Stimulated activated CD4-positive, alpha-beta T cell treated with anti-CD3 and anti-CD28 coated beads, Interleukin-12 subunit alpha, Interleukin-12 subunit beta, amount 100 ng/mL, for 24 hours (primary cell): ENCODE data around the gene YPEL4.

Source experiments
- DNase-seq, 2 experiments: peaks; one replicate each; pipeline ENCODE4 v3.0.0-alpha.2; 2020; ENCODE audit warnings: low read depth in 2 of 2

The YPEL4 gene

DNA sequence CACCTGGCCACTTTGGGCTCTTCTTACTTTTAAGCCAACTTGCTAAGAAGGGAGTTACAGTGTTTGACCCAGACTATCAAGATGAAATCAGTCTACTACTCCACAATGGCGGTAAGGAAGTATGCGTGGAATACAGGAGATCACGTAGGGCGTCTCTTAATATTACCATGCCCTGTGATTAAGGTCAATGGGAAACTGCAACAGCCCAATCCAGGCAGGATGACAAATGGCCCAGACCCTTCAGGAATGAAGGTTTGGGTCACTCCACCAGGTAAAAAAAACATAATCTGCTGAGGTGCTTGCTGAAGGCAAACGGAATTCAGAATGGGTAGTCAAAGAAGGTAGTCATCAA is 1.0 kb upstream of the YPEL4 start:
- DNase-seq: no peak

- no peak for DNase-seq
Observed at GRCh38 chr11:57648801-57649735, 644 bp downstream of the YPEL4 start.

GRCh38 chr11:57647960-57648800 is 1.5 kb downstream of the YPEL4 start:
- DNase-seq: no peak

DNA sequence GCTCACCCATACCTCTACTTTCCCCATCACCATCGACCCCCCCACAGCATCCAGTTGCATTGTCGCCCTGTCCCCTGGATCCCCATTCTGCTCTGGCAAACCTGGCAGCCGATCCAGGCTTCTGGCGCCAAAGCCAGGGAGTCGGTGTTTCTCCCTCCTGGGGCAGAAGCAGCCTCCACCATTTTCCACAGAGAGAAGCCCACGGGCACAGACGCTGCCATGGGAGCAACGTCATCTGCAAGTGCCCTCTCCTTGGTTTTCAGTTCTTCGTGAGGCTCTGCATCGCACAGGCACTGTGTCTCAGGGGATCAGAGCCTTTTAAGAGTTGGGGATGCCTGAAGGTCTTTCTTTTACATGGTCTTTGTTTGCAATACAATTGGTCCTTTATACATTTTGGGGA is 2.3 kb downstream of the YPEL4 start:
- no peak for DNase-seq

DNA sequence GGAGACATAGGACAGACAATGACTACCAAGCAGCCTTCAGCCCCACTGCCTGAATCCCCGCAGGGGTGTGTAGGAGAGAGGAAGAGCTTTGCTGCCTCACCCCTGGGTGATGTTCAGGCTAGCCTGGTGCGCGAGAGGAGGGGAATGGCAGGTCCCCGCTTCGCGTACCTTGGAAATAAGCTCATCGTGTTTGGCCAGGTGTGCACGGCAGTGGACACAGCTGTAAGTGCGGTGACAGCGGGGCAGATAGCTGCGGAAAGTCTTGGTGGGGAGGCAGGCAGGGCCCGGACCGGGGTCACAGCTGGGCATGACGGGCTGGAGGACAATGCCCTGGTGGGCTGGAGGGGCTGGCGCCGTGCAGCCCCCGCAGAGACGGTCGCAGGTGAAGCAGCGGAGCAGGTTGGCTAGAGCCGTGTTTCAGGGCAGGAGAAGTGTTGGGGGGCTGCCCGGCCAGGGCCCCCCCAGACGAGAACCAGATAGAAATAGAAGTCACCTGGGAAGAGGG is 2.9 kb downstream of the YPEL4 start:
- no peak for DNase-seq

GRCh38 chr11:57646194-57646798 is 3.4 kb downstream of the YPEL4 start:
- DNase-seq: no peak

GRCh38 chr11:57645689-57646085 is 4.0 kb downstream of the YPEL4 start:
- DNase-seq: no peak

DNA sequence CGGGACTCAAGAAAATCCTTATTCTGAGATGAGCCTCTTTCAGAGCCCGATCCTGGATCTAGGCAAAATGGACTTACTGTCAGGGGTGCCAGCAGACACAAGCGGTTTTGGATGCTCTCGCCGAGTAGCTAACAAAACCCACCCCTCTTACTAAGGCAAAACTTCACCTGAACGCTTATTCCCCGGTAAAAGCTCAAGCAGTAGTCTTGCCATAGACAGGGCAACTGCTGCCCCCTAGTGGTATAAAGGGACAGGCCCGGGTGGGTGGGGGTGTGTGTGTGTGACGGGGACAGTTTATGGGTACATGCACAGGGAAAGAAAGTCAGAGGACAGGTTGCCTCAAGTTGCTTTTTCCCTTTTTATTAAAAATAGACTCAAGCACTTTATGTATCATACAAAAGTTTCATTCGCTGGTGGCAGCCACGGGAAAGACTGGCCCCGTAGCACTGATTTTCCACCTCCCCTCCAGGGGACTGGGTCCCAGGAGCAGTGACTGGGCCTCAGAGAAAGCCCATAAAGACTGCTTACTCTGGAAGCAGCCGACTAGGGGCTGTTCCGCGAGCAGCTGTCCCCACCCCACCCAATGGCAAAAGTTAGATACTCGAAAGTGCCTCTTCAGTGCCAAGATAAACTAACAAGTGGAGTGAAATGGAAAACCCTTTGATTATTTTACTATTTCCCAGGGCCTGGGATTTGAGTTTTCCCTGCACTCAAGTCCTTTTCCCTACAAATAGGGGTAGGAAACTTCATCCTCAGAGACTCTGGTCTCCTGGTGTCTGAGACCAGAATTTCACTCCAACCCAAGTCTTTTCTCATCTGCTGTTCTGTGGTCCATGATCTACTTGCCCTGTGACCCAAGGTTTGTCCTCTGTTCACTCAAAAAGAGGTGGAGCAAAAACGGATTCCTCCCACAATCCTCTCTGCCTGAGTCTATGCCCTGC is 4.7 kb downstream of the YPEL4 start:
- peak; percentile 67 to 86 for DNase-seq

GRCh38 chr11:57643802-57644201 is 5.9 kb downstream of the YPEL4 start:
- no peak for DNase-seq

DNA sequence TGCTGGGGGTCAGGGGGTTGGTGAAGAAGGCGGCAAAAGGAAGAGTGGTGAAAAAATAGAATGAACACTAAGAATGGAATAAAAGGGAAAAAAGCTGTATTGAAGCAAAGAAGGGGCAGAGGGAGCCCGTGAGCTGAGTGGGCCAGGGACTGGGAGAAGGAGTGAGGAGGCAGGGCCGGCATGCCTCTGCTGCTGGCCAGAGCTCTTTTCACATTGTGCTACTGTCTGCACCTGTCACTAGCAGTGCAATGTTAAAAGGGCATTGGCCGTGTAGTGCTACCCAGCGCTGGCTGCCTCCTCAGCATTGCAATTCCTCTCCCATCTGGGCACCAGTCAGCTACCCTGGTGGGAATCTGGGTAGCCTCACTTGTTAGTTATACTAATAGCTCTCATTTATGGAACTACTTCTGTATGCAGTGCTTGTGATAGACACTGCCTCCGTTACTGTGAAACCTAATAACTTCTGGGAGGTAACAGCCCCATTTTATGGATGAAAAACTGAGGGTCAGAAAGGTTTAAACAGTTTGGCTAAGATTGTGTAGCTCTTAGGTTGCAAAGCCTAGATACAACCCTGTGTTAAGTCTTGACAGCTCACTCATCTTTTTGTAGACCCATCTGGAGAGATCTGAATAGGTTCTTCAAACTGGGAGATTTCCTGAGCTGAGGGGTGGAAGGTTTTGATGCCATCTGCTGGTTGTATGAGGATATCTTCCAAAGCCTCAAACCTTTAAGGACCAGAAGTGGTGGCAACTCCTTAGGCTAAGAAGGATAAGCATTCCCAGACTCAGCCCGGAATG is 8.5 kb downstream of the YPEL4 start:
- no peak for DNase-seq

DNA sequence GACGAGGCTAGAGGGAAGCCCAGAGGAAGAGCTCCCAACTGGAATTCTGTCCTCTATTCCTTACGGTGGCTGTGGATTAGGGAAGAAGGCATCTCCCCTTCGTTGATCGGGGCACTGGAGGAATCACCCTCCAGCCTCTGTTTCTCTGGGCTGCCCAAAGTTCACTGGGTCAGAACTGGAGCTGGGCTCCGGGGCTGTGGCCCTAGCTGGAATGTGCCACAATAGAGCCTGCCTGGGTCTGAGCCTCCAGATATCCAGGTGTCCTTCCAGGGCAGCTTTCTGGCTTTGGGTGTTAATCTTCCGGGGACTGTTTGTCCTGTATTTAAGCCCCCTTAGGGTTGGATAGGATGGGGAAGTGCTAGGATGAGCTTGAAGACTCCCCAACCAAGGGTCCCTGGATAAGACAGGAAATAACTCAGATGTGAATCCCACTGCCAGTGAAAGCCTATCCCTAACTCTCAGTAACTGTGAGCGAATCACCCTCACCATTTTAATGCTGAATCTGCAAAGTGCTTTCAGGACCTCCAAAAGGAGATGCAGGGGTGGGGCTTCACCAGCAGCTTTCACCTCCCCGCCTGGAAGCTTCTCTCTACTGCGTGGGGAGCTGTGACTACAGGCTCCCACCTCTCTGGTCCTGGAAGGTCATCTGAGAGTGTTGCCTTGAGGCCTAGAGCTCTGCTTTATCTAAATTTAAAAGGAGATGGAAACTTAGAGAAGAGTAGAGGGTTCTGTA is 9.5 kb downstream of the YPEL4 start:
- no peak for DNase-seq

GRCh38 chr11:57639321-57640067 is 10.2 kb downstream of the YPEL4 start:
- DNase-seq: no peak

DNA sequence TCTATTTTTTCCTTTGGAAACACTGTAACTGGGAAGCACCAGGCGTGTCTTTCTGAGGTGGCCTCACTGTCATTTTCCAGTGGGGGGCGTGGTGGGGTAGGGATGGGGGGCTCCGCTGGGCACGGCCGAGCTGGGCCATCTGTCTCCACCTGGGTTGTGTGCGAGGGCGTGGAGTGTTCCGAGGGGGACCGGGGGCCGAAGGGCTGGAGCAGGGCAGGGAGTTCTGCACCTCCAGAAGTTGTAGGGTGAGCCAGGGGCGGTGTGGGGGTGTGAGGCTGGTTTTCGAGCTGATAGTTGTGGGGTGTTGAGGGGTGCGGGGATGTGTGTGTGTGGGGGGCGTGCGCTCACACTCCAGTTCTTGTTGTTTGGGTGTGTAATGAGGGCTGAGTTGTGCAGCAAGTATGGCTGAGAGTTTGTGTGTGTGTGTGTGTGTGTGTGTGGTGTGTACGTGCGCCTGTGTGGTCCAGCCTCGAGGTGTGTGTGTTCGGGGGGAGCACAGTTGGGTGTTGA is 10.8 kb downstream of the YPEL4 start:
- no peak for DNase-seq

- DNase-seq: no peak
Observed at GRCh38 chr11:57638005-57638781, 11.5 kb downstream of the YPEL4 start.

DNA sequence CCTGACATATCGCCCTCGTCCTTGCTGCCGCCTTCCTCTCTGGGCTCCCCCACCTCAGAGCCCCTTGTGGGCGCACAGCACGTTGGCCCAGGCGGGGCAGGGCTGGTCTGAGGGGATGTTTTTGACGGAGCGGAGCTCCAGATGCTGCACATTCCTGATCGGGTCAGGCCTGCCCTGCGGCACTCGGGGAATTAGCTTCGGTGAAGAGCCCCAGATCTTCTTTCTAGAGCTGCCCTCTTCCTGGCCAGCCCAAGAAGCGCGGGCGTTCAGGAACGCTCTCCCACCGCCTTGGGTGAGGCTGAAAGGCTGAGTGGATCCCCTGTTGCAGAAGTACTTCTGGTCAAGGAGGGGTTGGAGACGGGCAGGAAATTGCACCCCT is 12.1 kb downstream of the YPEL4 start:
- no peak for DNase-seq

DNA sequence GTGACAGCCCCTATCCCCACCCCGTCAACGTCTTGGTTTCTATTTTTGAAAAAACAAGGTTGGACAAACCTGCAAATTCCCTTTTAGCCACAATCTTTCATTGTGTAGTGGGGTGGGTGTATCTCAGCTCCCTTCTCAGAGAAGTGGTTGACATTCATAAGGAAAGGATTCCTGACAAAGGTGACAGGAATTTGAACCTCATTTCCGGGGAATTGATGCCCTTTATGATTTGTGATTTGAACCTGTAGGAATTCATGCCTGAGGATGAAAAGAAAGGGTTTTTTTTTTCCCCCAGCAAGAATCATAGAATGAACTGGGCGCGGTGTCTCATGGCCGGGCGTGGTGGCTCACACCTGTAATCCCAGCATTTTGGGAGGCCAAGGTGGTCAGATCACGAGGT is 14.5 kb downstream of the YPEL4 start:
- DNase-seq: no peak

DNA sequence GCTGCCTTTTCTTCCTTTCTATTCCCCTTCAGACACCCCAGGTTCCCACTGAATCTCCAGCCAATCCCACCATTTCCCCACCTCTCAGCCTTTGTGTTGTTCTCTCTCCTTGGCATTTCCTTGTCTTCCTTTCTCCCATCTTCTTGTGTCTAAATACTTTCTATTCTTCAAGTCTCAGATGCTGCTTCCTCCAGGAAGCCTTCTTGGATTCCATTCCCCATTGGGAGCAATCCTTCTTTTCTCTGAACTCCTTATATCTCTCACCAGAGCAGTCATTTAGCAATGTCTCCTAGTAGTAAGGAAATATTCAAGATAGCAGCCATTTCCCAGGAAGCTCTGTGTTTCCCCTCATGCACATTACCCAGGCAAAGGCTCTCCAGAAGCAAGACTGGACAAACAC is 15.4 kb downstream of the YPEL4 start:
- no peak for DNase-seq
